ENCODE measurements around the gene METAP2. TPM values are rescaled to one million over a fixed set of nuclear protein-coding genes. Genes with fewer than 3 reads are reported as not detected.

Gene METAP2
- total RNA-seq, 2 donors from 2014 or later, result 24.5 to 87.6 TPM

DNA sequence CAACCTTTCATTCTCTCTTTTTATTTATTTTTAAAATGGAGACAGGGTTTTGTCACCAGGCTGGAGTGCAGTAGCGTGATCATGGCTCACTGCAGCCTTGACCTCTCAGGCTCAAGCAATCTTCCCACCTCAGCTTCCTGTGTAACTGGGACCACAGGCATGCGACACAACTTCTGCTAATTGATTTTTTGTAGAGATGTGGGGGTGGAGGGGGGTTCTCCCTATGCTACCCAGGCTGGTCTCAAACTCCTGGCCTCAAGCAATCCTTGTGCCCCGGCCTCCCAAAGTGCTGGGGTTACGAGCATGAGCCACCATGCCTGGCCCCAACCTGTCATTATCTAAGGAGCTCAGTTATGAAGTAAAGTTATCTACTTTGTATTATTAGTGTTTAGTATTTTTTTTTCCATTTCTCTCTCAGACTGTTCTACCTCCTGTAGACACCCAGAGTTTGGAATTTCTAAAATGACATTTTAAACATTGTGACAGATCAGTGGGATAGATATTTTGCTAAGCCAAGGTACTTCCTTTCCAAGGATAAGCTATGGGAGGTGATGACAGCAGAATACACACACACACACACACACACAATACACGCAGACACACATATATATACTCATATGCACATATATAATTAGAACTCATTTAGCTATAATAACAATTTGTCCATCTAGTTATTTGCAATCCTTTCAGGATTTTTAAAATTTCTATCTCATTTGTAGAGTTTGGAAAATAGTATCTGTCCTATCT is 79.4 kb downstream of the METAP2 start:
- ATAC-seq (ENCODE audit: insufficient number of reproducible peaks, low FRiP score, low read depth) (no peak), DNase-seq (ENCODE audit: low spot score) (no peak)
- no peak for TF ChIP-seq CTCF (IDR thresholded peaks at IDR 0.05)
- H3K27me3 ChIP-seq (replicated peaks; ENCODE audit: insufficient read depth), result no peaks in the 10 kb centered on the region
- no peaks in the 10 kb centered on the region for H3K36me3 ChIP-seq
- no peak overlapping the region for H3K4me3 ChIP-seq
- no peaks in the 10 kb centered on the region for H3K9me3 ChIP-seq
- H3K27ac ChIP-seq, result no peak overlapping the region
- H3K4me1 ChIP-seq (ENCODE audit: control insufficient read depth in 1 of 2, low read depth in 2 of 2), result no peaks in the 10 kb centered on the region

DNA sequence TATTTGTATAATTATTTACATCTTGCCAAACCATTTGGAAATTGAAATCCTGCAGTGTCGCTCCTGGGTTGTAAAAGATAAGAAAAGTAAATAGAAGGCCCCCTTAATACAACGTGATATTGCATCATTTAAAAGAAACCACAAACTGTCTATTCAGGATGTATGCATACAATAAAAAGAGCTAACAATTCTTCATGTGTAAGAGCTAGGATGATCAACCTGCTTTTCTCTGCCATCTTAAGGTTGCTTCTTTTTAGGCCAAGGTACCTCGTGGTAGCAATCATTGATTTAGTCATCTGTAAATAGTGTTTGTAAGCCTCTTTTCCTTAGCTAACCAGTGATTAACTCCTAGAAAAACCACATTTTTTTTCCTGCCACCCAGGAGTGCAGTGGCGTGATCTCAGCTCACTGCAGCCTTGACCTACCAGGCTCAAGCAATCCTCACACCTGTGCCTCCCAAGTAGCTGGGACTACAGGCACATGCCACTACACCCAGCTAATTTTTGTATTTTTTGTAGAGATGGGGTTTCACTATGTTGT is 80.7 kb downstream of the METAP2 start:
- DNase-seq (ENCODE audit: low spot score) (no peak), ATAC-seq (ENCODE audit: insufficient number of reproducible peaks, low FRiP score, low read depth) (no peak)
- H3K4me3 ChIP-seq, result no peak overlapping the region
- TF ChIP-seq CTCF (IDR thresholded peaks at IDR 0.05), result no peak
- no peaks in the 10 kb centered on the region for H3K9me3 ChIP-seq
- no peaks in the 10 kb centered on the region for H3K27me3 ChIP-seq (replicated peaks; ENCODE audit: insufficient read depth)
- H3K4me1 ChIP-seq (ENCODE audit: control insufficient read depth in 1 of 2, low read depth in 2 of 2), result no peaks in the 10 kb centered on the region
- no peaks in the 10 kb centered on the region for H3K36me3 ChIP-seq
- H3K27ac ChIP-seq, result no peak overlapping the region

DNA sequence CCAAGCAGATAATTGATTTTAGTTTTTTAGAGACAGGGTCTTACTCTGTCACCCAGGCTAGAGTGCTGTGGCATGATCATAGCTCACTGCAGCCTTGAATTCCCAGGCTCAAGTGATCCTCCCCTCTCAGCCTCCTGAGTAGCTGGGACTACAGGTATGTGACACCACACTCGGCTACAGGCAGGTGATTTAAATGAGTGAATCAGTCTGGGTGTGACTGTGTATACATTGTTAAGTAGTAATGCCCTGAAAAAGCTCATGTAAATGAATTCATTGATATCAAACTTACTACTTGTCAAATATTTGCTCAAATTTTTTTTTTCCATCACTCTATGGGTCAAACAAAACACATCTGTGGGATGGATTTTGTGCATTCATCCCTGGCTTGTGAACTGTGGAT is 83.7 kb downstream of the METAP2 start:
- ATAC-seq (ENCODE audit: insufficient number of reproducible peaks, low FRiP score, low read depth), result no peak
- no peak for DNase-seq (ENCODE audit: low spot score)

More for the DNA sequence above, 83.7 kb downstream of the METAP2 start:
- Histone ChIP-seq H3K4me1 (ENCODE audit: control insufficient read depth in 1 of 2, low read depth in 2 of 2) (no peaks in the 10 kb centered on the region), H3K27ac (no peak overlapping the region), H3K4me3 (no peak overlapping the region), H3K27me3 (replicated peaks; ENCODE audit: insufficient read depth) (no peaks in the 10 kb centered on the region), H3K36me3 (no peaks in the 10 kb centered on the region), H3K9me3 (no peaks in the 10 kb centered on the region)
- no peak for TF ChIP-seq CTCF (IDR thresholded peaks at IDR 0.05)

Other genes with a start within 250 kb of the METAP2 start
- 1 to 10 TPM in 1 of 2 donors, under 1 TPM in 1; 0.54 to 2.5 TPM for gene USP44, start 77.3 kb downstream of the METAP2 start, total RNA-seq